Posterior vena cava (tissue), 2 donors: ENCODE measurements around the gene TMEM242. TPM values are rescaled to one million over a fixed set of nuclear protein-coding genes. Genes with fewer than 3 reads are reported as not detected.

Source experiments
- DNase-seq: peaks from one replicate; pipeline ENCODE4 v3.0.0-alpha.2; 2020; ENCODE audit warnings: low spot score
- intact Hi-C, 2 donors: fragments of 100-400 bp; cut with DNase I; formaldehyde crosslinking; loops; one replicate each; pipeline versions ENCODE4 v1.14.1 to v1.14.2; 2022 to 2023
- total RNA-seq, 2 donors: library from RNA; stranded (reverse); fragmentation: NEBNext Ultra II Directional; extraction: Animal tissue kit (Norgen Biotek cat#: 25700); gene quantifications; one replicate each; pipeline ENCODE4 v1.2.1, GENCODE V29; 2021
- donor health status: DM: yes; HTN: yes; CAD: no.
- donor health status: DM: yes; HTN: yes; CAD: no.

The TMEM242 gene
- total RNA-seq, 2 donors from 2014 or later: 11.8 to 12.6 TPM

DNA sequence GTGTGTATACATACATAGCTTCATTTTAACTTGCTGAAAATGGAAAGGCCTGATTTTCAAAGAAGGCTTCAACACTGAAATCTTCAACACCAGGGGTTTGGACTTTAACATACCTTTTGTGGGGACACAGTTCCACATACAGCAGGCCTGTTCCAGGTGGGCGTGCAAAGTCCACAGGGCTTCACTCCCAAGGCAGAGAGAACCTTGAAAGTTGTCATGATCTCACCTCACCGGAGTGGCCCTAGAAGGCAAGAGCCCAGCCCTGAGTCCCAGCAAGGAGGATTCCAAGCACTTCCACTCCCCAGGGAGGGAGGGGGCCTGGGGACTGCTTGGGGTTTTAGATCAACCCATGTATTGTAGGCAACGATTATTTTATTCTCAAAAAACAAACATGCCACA is 47.2 kb downstream of the TMEM242 start:
- peak; percentile 71 for DNase-seq
- intact Hi-C loops: loop anchor here (10.0 kb wide), 2 partner anchors 241 to 591 kb away; no protein-coding TSS in a partner anchor

DNA sequence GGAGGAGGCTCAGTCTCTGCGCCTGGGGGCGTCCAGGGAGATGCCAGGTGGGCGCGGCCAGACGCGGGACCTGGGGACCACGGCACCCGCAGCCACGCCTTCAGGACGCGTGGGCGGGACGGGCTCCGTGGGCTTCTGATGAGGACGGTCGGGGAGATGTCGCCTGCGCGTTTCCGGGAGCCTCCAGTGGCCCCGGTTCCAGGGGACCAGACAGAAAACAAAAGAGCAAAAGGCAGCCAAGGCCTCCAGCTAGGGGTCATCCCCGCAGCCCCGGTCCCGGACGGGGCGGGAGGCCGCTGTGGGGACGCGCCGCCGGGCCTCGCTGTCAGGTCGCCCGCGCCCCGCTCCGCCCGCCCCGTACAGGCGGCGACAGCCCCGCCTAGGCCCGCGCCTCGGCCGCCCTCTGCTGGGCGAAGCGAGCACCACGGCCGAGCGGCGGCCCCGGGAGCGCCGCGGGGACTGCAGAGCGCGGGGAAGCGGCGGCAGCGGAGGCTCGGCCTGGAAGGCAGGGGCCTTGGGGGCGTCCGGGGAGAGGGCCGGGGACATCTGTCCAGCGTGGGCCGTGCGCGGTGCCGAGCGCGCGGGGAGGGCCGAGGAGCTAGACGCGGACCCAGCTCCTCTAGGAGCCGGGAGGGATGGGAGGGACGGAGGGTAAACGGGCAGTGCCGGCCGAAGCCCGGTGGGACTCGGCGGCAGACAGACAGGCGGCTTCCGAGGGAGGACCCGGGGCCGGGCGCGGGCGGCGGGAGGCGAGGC is 48.7 kb downstream of the TMEM242 start:
- intact Hi-C loops: loop anchor here (5.0 to 10.0 kb wide), 4 partner anchors 37 to 590 kb away; no protein-coding TSS in a partner anchor
- DNase-seq: peak; percentile 94

DNA sequence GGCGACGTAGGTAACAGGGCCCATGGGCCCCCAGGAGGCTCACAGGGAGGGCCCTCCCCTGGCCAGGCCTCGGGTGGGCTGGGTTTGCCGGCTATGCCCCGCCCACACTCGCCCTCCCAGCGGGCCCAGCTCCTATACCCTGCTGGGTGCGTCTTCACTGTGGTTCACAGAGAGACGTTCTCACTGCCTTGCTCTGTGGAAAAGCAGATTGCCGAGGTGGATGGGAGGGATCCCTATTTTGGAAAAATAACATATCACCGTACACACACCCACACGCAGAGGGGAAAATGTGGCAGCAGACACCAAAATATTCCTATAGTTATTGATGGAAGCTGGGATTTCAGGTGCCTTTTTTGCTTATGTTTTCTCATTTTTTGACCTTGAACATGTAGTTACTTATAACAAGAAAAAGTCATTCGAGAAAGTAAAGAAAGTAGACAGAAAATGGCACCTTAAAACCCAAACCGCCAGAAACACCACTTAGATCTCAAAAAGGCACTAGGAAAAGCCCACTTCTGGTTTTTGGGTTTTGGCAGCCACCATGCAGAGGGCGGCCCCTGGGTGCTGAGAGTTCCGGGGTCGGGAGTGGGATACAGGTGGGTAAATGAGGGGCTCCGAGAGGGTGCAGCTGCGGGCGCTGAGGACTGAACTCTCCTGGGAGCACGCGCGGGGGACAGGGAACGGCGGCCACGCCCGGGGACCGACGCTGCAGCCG is 49.4 kb downstream of the TMEM242 start:
- intact Hi-C loops: loop anchor here (5.0 to 10.0 kb wide), 4 partner anchors 37 to 589 kb away; no protein-coding TSS in a partner anchor
- DNase-seq: peak; percentile 82

DNA sequence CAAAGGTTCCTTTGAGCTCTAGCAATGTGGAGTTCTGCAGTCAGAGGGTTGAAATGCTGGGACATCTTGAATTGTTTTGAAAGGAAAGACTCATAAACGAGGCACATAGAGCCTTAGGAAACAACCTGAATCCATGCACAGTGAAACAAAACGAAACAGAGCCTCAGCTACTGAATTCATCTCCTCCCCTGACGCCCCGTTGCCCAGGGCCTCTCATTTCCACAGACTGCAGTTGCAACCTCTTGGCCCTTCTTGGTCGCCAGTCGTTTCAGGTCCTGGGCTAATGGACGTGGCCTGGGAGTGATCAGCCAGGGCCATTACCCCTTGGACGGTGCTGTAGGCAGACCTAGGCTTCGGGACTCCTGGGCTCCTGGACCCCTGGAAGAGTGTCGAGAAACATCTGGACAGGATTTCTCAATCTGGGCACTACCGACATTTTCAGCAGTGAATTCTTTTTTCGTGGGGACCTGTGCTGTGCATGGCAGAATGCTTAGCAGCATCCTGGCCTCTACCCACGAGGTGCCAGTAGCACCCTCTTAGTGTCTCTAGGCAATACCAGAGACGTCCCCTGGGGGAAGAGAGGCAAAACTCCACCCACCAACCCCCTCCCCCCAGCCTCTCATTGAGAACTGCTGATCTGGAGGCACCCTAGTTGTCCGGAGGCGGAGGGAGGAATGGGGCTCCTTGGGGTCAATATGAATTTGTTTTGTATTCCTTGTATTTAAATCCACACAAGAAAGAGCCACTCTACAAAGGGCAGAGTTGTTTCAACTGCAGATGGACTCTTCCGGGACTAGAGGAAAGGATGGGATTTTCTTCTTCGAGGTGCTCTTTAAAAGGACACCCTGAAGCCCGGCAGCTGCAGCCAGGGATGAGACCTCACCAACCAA is 50.2 kb downstream of the TMEM242 start:
- intact Hi-C loops: loop anchor here (5.0 to 10.0 kb wide), 4 partner anchors 36 to 588 kb away; no protein-coding TSS in a partner anchor
- peak; percentile 64 for DNase-seq

DNA sequence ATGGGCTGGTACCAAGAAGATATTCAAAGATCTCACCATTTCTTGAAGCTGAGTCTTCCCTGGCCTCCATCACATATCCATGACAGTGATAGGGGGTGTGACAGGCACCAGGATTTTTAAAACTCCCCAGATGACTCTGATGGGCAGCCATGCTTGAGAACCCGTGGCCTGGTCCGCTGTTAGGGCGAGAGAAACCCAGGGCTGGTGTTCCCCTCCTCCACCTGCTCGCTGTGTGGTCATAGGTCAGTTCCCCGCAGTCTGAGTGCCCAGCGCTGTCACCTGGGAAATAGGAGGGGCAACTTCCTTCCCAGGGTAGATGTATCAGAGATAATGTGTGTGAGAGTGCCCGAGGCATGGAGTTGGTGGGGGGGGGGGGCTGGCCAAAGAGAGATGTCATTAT is 50.9 kb downstream of the TMEM242 start:
- peak; percentile 66 for DNase-seq
- intact Hi-C loops: loop anchor here (5.0 to 10.0 kb wide), 4 partner anchors 35 to 588 kb away; no protein-coding TSS in a partner anchor

DNA sequence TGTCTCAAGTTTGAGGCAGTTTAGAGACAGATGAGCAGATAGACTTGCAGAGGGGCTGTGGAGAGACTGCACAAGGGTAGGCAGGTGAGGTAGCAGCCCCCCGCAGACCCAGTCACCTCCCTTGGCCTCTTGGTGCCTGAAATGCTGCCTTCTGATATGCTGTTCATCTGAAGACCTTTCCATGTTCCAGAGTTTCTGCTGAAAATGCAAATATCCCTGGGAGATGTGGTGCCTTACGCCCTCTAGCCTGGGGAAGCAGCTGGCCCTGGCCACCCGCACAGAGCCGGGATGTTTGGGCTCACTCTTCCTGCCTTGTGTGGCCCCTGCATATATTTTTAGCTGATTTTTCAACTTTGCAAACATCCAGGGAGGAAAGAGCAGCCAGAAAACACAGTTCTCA is 51.4 kb downstream of the TMEM242 start:
- intact Hi-C loops: loop anchor here (5.0 to 10.0 kb wide), 4 partner anchors 35 to 587 kb away; no protein-coding TSS in a partner anchor
- peak; percentile 41 for DNase-seq

DNA sequence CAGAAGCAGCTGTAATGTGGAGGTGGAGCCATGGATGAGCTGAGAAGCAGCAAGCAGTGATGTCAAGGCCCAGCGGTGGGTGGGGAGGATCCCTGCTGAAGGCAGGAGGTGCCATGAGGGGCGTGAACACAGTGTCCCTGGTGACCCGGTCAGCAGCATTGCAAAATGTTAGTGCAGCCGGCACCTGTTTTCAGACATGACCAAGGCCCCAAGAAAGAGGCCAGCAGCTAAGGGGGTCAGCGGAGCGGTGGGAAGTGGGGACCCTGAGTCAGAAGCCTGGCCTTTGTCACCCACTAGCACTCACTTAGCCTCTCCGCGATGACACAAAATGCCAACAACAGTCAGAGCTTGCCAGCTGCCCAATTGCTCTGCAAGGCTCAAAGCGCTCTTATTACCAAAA is 51.9 kb downstream of the TMEM242 start:
- intact Hi-C loops: loop anchor here (5.0 to 10.0 kb wide), 4 partner anchors 34 to 587 kb away; no protein-coding TSS in a partner anchor
- DNase-seq: peak; percentile 68

DNA sequence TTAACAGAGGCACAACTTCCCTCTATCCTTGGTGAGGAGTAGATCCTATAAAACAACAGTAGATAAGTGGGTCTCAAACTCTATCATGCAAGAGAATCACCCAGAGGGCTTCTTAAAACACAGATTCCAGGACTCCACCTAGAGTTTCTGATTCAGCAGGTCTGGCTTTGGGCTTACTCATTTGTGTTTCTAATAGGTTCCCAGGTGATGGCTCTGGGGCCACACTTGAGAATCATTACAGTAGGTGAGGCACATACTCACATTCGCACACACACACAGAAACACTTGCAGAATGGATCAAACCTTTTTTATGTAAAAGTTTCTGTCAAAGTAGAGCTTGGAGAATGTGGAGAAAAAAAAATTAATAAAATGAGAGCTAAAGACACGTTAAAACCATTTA is 52.4 kb downstream of the TMEM242 start:
- intact Hi-C loops: loop anchor here (5.0 to 10.0 kb wide), 4 partner anchors 34 to 586 kb away; no protein-coding TSS in a partner anchor

DNA sequence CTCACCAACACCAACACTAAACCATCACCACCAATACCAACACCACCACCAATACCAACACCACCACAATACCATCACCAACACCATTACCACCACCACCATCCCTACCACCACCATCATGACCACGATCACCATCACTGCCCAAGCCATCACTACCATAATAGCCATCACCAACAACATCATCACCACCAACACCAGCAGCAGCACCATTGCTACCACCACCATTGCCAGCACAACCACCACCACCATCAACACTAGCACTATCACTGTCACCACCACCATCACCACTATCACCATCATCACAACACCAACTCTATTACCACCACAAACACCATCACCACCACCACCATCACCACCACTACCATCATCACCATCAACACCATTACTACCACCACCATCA is 53.0 kb downstream of the TMEM242 start:
- intact Hi-C loops: loop anchor here (5.0 to 10.0 kb wide), 4 partner anchors 33 to 586 kb away; no protein-coding TSS in a partner anchor
- peak; percentile 11 for DNase-seq

More for the DNA sequence above, 52.4 kb downstream of the TMEM242 start:
- DNase-seq: no peak

DNA sequence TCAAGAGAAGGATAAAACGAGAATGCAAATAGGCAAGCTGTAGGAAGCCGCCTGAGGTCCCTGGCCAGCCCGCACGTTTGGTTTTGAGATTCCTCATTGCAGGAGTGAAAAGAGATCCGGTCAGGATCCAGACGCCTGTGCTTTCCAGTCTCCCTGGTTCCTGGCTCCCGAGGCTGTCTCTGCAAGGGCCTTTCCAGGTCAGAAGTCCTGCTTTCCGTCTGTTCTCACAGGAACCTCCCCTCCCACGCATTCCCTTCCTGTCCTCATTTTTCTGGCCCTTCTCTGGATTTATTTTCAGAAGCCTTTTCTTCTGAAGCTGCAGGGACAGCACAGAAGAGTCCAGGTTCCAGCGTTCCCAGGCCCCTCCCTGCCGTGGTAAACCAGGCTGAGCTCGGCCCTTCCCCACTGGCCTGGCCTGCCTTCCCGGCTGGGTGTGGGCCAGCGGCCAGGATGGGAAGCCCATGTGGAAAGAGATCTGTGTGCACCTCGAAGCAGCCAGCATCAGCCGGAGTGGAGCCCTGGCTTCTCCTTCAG is 54.0 kb downstream of the TMEM242 start:
- intact Hi-C loops: no loop called here
- peak; percentile 94 for DNase-seq

DNA sequence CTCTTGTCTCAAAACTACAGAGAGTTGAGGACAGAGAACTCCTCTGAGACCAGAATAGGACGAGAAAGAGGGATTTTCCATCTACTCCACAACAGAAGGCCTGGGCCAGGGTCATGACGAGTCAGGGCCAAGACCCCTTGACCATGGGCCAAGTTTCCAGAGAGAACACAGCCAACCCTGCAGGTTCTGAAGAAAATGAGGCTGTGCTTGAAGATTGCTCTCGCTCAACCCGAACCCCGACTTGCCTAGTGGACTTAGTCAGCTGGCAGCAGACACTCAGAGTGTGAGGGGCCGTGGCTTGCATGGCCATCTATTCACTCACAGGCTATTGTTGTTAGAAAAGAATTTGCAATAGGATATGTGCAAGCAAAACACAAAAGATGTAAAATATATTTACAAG is 54.5 kb downstream of the TMEM242 start:
- peak; percentile 64 for DNase-seq

DNA sequence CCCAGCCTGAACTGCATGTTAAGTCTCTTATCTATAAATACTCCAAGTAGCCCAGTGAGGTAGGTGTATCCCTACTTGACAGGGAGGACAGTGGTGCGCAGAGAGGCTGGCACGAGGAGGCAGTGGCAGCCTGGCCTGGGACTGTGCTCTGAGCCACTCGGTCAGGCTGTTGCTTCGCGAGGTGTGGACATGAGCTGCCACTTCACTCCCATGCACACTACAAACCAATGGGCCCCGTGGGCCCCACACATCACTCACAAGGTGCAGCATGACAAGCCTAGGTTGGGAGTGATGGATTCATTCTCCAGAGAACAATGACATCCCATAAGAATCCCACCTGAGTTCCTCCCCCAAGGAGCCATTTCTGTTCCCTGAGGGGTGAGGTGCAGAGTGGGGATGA is 54.9 kb downstream of the TMEM242 start:
- DNase-seq: peak; percentile 52
- intact Hi-C loops: no loop called here

More for the DNA sequence above, 54.5 kb downstream of the TMEM242 start:
- intact Hi-C loops: no loop called here

DNA sequence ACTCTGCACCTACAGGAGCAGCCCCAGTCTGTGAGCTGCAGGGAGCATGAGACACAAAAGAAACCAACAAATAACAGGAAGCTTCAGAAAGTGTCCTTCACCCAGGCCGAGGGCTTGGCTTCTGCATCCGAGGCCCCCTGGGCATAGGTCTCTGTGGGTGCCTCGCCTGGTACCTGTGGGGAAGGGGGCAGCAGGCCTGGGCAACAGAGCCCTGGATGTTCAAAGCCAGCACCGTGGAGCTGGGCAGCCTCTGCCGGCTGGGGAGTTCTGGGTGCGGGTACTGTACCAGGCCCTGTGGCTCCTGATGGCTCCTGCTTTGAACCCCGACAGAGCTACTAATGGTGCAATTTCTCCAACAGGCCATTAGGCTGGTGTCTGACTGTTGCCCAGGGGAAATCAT is 55.7 kb downstream of the TMEM242 start:
- intact Hi-C loops: no loop called here
- DNase-seq: peak; percentile 44

DNA sequence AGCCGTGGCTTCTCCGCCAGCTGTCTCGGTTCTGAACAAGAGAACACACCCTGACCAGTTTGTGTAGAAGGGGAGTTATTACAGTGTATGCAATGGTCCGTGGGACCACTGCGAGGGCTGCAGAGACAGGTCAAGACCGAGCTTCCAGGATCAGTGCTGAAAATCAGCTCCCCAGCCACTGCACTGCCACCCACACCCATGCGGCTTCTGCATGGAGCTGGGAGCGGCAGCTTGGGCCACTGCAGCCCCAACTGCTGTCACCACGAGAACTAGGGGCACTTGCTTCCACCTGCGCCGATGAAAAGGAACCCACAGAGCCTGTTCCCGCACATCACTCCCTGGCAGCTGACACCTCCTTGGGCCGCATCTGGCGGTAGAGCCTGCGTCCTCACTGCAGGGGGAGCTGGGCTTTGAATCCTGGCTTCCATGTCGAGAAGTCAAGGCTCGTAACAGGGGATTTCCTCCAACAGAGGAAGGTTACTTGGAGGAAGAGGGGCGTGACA is 56.2 kb downstream of the TMEM242 start:
- peak; percentile 57 for DNase-seq
- intact Hi-C loops: no loop called here

DNA sequence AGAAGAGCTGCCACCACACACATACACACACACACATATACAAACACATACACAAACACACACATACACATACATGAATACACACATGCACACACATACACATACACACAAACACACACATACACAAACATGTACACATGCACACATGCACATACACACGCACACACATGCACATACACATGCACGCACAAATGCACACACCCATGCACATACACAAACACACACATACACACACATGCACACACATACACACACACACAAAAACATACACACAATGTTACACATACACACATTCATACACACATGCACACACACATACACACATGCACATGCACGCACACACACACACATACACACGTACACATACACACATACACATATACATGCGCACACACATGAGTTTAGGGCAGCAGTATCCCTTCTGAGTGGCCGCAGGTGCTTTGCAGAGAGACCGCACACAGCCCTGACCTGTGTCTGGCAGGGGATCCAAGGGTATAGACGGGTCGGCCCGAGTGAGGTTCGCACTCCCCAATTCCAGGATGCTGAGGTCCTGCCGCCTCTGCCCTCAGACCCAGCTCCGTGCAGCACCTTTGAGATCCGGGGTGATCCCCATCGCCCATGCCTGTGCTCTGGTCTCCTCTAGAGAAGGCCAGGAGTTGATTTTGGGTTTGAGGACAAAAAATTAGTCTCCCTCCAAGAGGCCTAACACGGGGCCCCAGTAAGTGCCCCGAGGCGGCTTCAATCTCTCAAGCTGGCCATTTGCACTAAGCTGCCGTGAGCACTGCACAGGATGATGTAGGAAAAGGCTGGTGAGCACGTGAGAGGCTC is 56.8 kb downstream of the TMEM242 start:
- intact Hi-C loops: no loop called here
- peak; percentile 67 for DNase-seq

DNA sequence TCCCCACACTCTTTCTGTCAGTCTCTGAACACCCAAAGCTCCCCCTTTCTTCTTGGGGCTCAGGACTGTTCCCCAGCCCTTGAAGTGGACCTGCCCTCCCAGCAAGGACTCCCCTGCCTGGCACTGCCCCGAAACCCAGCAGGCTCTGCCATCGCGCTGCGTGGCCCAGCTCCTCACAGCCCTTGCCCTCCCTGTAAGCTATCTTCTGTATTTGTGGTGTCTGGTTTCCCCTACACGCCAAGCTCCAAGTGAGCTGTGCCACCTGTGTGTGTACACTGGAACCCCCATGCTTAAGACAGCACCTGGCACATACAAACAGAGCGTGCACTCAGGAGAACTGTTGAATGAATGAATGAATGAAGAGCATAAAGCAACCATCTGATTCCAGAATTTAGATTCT is 57.7 kb downstream of the TMEM242 start:
- intact Hi-C loops: no loop called here
- DNase-seq: peak; percentile 66

DNA sequence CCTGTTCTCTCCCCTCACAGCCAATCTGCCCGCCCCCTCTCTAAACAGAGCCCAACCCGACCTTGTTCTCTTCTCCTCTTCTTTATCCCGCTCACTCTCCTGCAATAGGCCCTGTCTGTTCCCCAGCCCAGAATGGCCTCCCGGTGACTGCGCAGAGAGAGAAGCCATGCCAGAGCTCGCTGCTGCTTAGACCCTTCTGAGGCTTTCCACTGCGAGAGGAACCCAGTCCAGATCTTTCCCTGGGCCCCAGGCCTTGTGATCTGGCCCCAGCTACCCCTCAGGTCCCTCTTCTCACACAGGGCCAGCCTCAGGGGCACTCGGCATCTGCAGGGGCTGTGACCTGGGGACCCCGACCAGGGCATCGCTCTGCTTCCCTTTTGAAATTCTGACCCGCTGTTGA is 58.1 kb downstream of the TMEM242 start:
- no peak for DNase-seq
- intact Hi-C loops: no loop called here

DNA sequence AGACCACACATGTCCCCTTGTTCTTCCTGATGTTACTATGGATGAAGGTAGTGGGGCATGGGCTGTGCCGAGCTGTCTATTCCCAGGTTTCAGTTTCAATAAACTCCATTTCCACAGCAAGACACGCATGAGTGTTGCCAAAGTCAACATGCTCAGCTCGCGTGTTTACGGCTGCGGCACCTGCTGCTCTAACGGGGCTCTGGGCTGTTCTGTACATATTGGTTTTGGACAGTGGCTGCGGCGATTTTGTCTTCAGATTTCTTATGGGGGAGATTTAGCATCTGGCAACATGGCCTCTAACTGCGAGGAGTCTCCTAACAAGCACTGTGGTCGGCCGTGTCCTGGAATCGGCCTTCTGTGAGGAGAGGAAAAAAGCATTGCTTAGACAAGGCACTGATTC is 58.6 kb downstream of the TMEM242 start:
- DNase-seq: peak; percentile 45
- intact Hi-C loops: no loop called here
